HCT116 (cell line): Measurements from ENCODE around the gene ATRN. TPM values are rescaled to one million over a fixed set of nuclear protein-coding genes. Genes with fewer than 3 reads are reported as not detected.

ENCODE experiments used
- ATAC-seq: fragments of 200-7000 bp; cut with Tn5 transposase; 2 replicates; pipeline ENCODE4 v1.9.1; 2020; ENCODE audit warnings: mild to moderate bottlenecking, moderate library complexity
- BruUV-seq: library from RNA; stranded (reverse); fragments of 400-500 nt; replicated peaks from 2 replicates; lab custom pipeline; 2021; lab: Mats Ljungman, UMichigan
- CTCF ChIA-PET: fragments of 300-600 bp; sonication (Branson Sonifier 250); formaldehyde crosslinking; loops from one replicate; lab custom pipeline; 2021; ENCODE audit warnings: antibody characterized with exemption; lab: Charles Lee
- POLR2A ChIA-PET: fragments of 300-600, 350-600 bp; sonication (Branson Sonifier 250); formaldehyde crosslinking; loops from one replicate; lab custom pipeline; 2021; ENCODE audit warnings: antibody characterized with exemption; lab: Charles Lee
- RAD21 ChIA-PET, 2 experiments: fragments of 300-600 bp; sonication (Branson Sonifier 250); formaldehyde crosslinking; loops; one replicate each; lab custom pipeline; 2023; ENCODE audit warnings: low total read pairs in 2 of 2; ENCODE audit not compliant: uncharacterized antibody in 2 of 2, unreplicated experiment in 2 of 2, low non-redundant PET in 1 of 2; lab: Charles Lee
- DNase-seq: peaks from one replicate; pipeline ENCODE4 v3.0.0-alpha.2; 2010; ENCODE audit warnings: low read depth, low spot score
- H2AFZ ChIP-seq: fragments of 200-600 bp; shearing (Covaris generic), sonication (generic); 2 replicates; pipeline ENCODE4 v1.6.1; 2017; ENCODE audit warnings: low read depth, mixed run types, mixed read lengths, antibody characterized with exemption, low read length; ENCODE audit not compliant: poor library complexity, severe bottlenecking
- H3K27ac ChIP-seq: 2 replicates; pipeline ENCODE4 v1.5.1; 2012; ENCODE audit warnings: low read depth, low read length
- H3K27me3 ChIP-seq: fragments of 200-600 bp; sonication (generic); 2 replicates; pipeline ENCODE4 v1.6.1; 2016; ENCODE audit warnings: mixed run types, low read length, mixed read lengths; ENCODE audit not compliant: insufficient read depth
- H3K36me3 ChIP-seq, 2 experiments: fragments of 200-500 bp in 1 of 2; fragments of 200-600 bp in 1 of 2; sonication (Bioruptor generic) in 1 of 2; sonication (generic) in 1 of 2; 2 replicates each; pipeline versions ENCODE4 v1.5.1 to v1.6.1; 2014 to 2016; ENCODE audit warnings: low read length in 2 of 2, inconsistent platforms in 1 of 2, mixed read lengths in 1 of 2, mixed run types in 1 of 2; ENCODE audit not compliant: insufficient read depth in 2 of 2, control insufficient read depth in 1 of 2
- H3K4me1 ChIP-seq, 2 experiments: fragments of 200-600 bp in 1 of 2; sonication (generic) in 1 of 2; 2 replicates each; pipeline versions ENCODE4 v1.5.1 to v1.6.1; 2012 to 2017; ENCODE audit warnings: low read length in 2 of 2, inconsistent platforms in 1 of 2, mild to moderate bottlenecking in 1 of 2, mixed read lengths in 1 of 2, mixed run types in 1 of 2, moderate library complexity in 1 of 2; ENCODE audit not compliant: insufficient read depth in 2 of 2, control insufficient read depth in 1 of 2
- H3K4me2 ChIP-seq: fragments of 200-600 bp; sonication (generic); 2 replicates; pipeline ENCODE4 v1.6.1; 2017; ENCODE audit warnings: mixed run types, low read length, mixed read lengths
- H3K4me3 ChIP-seq, 2 experiments: fragments of 200-600 bp in 1 of 2; sonication (generic) in 1 of 2; replicated peaks in 1 of 2; 2 replicates each; pipeline ENCODE4 v1.5.1; 2011 to 2016; ENCODE audit warnings: low read length in 2 of 2, control low read depth in 1 of 2, low read depth in 1 of 2, mild to moderate bottlenecking in 1 of 2, mixed read lengths in 1 of 2, mixed run types in 1 of 2
- H3K79me2 ChIP-seq: fragments of 200-600 bp; sonication (generic); 2 replicates; pipeline ENCODE4 v1.6.1; 2017; ENCODE audit warnings: mild to moderate bottlenecking, mixed run types, low read length, moderate library complexity, mixed read lengths; ENCODE audit not compliant: insufficient read depth
- H3K9ac ChIP-seq: fragments of 200-600 bp; sonication (generic); 2 replicates; pipeline ENCODE4 v1.6.1; 2016; ENCODE audit warnings: low read length, mixed read lengths
- H3K9me2 ChIP-seq: fragments of 200-600 bp; sonication (generic), shearing (Covaris generic); 2 replicates; pipeline ENCODE4 v1.6.1; 2017; ENCODE audit warnings: mixed run types, mild to moderate bottlenecking, moderate library complexity; ENCODE audit not compliant: insufficient read depth
- H3K9me3 ChIP-seq, 2 experiments: fragments of 200-500 bp in 1 of 2; fragments of 200-600 bp in 1 of 2; sonication (Bioruptor generic) in 1 of 2; sonication (generic) in 1 of 2; 2 replicates each; pipeline ENCODE4 v1.6.1; 2014 to 2017; ENCODE audit warnings: low read length in 2 of 2, mixed read lengths in 2 of 2, inconsistent platforms in 1 of 2, low read depth in 1 of 2, mild to moderate bottlenecking in 1 of 2, mixed run types in 1 of 2, moderate library complexity in 1 of 2; ENCODE audit not compliant: control insufficient read depth in 1 of 2, insufficient read depth in 1 of 2
- H4K20me1 ChIP-seq: fragments of 200-600 bp; sonication (generic), shearing (Covaris generic); 2 replicates; pipeline ENCODE4 v1.6.1; 2017; ENCODE audit warnings: mixed run types, mild to moderate bottlenecking, moderate library complexity; ENCODE audit not compliant: insufficient read depth
- CEBPB ChIP-seq: IDR thresholded peaks from 2 replicates; pipeline ENCODE4 v1.6.1; 2012; ENCODE audit warnings: low read depth
- EGR1 ChIP-seq: IDR thresholded peaks from 2 replicates; pipeline ENCODE4 v1.6.1; 2012; ENCODE audit warnings: low read depth
- EZH2phosphoT487 ChIP-seq: fragments of 200-600 bp; IDR thresholded peaks from 2 replicates; pipeline ENCODE4 v1.6.1; 2018; ENCODE audit warnings: antibody characterized with exemption, borderline replicate concordance
- FOSL1 ChIP-seq: IDR thresholded peaks from 2 replicates; pipeline ENCODE4 v1.6.1; 2012; ENCODE audit warnings: low read depth
- POLR2A ChIP-seq: IDR thresholded peaks from 2 replicates; pipeline ENCODE4 v1.7.0; 2011; ENCODE audit warnings: borderline replicate concordance; ENCODE audit not compliant: insufficient read depth, insufficient read length; ENCODE audit errors: extremely low read depth
- POLR2AphosphoS5 ChIP-seq: IDR thresholded peaks from 2 replicates; pipeline ENCODE4 v1.6.1; 2011; ENCODE audit warnings: mild to moderate bottlenecking, low read depth, low read length, moderate library complexity
- RAD21 ChIP-seq: IDR thresholded peaks from 2 replicates; pipeline ENCODE4 v1.6.1; 2012; ENCODE audit warnings: low read depth, mild to moderate bottlenecking
- SIN3A ChIP-seq: IDR thresholded peaks from 2 replicates; pipeline ENCODE4 v1.6.1; 2012; ENCODE audit warnings: low read depth
- SRF ChIP-seq: IDR thresholded peaks from 2 replicates; pipeline ENCODE4 v1.6.1; 2012; ENCODE audit warnings: low read depth
- TCF7L2 ChIP-seq: IDR thresholded peaks from 2 replicates; pipeline ENCODE4 v1.7.0; 2011; ENCODE audit warnings: borderline replicate concordance, inconsistent platforms; ENCODE audit not compliant: insufficient read depth, insufficient read length; ENCODE audit errors: extremely low read depth
- ZFX ChIP-seq: fragments of 450-650 bp; IDR thresholded peaks from 2 replicates; pipeline ENCODE4 v1.6.1; 2017
- intact Hi-C: fragments of 100-400 bp; cut with micrococcal nuclease; formaldehyde crosslinking; loops from 2 replicates; pipeline ENCODE4 v1.10.0; 2022
- total RNA-seq: library from RNA; stranded (reverse); gene quantifications from one replicate; pipeline ENCODE4 v1.2.1, GENCODE V29; 2021; ENCODE audit not compliant: unreplicated experiment
- TF ChIP-seq, protein P1 (sequence below), 3 experiments: fragments of 200-600 bp in 1 of 3; sonication (generic) in 1 of 3; IDR thresholded peaks in 2 of 3; conservative IDR thresholded peaks in 1 of 3; 2 replicates each; pipeline ENCODE4 v1.5.1; 2012 to 2017; ENCODE audit warnings: low read depth in 2 of 3, low read length in 2 of 3, antibody characterized with exemption in 1 of 3, borderline replicate concordance in 1 of 3, control low read depth in 1 of 3, mild to moderate bottlenecking in 1 of 3, mixed read lengths in 1 of 3, mixed run types in 1 of 3, moderate library complexity in 1 of 3; ENCODE audit not compliant: insufficient read depth in 1 of 3
- TF ChIP-seq, protein P2 (sequence below): IDR thresholded peaks from 2 replicates; pipeline ENCODE4 v1.6.1; 2012
- TF ChIP-seq, protein P3 (sequence below): IDR thresholded peaks from 2 replicates; pipeline ENCODE4 v1.6.1; 2012

Gene ATRN
- total RNA-seq, 1 experiment from 2014 or later = 24.4 TPM

DNA sequence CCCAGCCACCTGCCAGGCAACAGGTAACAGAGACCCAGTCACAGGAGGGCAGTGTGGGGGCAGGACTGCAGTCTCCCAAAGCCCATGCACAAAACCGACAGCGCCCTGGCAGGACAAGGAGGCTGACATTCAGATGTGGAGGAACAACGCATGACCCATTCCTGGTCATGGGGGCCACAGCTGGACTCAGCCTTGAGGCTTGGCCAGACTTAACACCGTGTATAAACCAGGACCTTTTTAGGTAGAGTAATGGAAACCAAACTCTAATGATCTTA lies 184.2 kb downstream of the ATRN start:
- no peaks in the 10 kb centered on the region for H3K36me3 ChIP-seq
- no peaks in the 10 kb centered on the region for H3K27me3 ChIP-seq
- no peaks in the 10 kb centered on the region for H3K9me3 ChIP-seq
- H3K4me2 ChIP-seq = no peak overlapping the region
- H3K9ac ChIP-seq = no peak overlapping the region
- intact Hi-C loops = no loop called here
- H3K79me2 ChIP-seq = no peaks in the 10 kb centered on the region
- no peak overlapping the region for H3K4me3 ChIP-seq
- H3K27ac ChIP-seq = no peak overlapping the region
- no peaks in the 10 kb centered on the region for H3K9me2 ChIP-seq
- TF ChIP-seq SRF (no peak), FOSL1 (no peak), SIN3A (no peak), EZH2phosphoT487 (no peak), RAD21 (no peak), CEBPB (no peak), TCF7L2 (no peak)
- TF ChIP-seq, protein P1, sequence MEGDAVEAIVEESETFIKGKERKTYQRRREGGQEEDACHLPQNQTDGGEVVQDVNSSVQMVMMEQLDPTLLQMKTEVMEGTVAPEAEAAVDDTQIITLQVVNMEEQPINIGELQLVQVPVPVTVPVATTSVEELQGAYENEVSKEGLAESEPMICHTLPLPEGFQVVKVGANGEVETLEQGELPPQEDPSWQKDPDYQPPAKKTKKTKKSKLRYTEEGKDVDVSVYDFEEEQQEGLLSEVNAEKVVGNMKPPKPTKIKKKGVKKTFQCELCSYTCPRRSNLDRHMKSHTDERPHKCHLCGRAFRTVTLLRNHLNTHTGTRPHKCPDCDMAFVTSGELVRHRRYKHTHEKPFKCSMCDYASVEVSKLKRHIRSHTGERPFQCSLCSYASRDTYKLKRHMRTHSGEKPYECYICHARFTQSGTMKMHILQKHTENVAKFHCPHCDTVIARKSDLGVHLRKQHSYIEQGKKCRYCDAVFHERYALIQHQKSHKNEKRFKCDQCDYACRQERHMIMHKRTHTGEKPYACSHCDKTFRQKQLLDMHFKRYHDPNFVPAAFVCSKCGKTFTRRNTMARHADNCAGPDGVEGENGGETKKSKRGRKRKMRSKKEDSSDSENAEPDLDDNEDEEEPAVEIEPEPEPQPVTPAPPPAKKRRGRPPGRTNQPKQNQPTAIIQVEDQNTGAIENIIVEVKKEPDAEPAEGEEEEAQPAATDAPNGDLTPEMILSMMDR (IDR thresholded peaks at IDR 0.05 in 2 of 3, conservative IDR thresholded peaks at IDR 0.05 in 1 of 3; ENCODE audit: borderline replicate concordance in 1 of 3, insufficient read depth in 1 of 3, low read depth in 2 of 3, low read length in 2 of 3) = no peak
- TF ChIP-seq, all 23 proteins: peak for 0
- DNase-seq = no peak
- no peak for ATAC-seq
- no peaks in the 10 kb centered on the region for H3K4me1 ChIP-seq
- POLR2A ChIA-PET = no interaction called here
- H2AFZ ChIP-seq = no peak overlapping the region
- no peaks in the 10 kb centered on the region for H4K20me1 ChIP-seq
- RAD21 ChIA-PET = no interaction called here
- BruUV-seq = no TSS peak
- CTCF ChIA-PET = no interaction called here

DNA sequence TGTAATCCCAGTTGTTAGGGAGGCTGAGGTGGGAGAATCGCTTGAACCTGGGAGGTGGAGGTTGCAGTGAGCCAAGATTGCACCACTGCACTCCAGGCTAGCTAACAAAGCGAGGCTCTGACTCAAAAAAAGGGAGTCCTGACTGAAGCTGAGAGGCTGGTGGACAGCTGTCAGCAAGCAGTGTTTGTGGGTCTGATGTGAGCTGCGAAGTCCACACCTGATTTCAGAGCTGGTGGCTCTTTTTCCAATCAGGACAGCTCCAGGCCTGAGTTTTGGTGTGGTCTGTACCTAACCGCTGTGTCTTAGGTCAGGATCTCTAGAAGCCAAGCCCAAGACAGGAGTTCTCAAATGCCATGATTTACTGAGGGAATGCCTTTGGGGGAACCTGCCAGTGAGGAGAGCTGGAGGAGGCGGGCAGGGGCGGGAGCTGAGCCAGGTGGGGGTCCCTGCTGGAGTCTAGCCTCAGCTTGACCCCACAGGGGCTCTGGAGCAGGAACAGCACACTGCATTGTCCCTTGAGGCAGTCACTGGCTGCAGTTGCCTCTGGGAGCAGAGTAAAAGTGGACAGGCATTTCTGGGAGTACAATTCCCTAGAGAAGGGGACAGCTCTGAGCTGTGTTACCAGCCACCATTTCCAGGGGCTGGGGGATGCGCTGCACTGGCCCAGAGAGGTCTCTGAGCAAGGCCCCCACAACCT lies 187.3 kb downstream of the ATRN start:
- POLR2A ChIA-PET = no interaction called here
- TF ChIP-seq, protein P2, sequence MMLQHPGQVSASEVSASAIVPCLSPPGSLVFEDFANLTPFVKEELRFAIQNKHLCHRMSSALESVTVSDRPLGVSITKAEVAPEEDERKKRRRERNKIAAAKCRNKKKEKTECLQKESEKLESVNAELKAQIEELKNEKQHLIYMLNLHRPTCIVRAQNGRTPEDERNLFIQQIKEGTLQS = no peak
- no peak for TF ChIP-seq FOSL1
- TF ChIP-seq POLR2A = no peak
- TF ChIP-seq CEBPB = no peak
- no peak for TF ChIP-seq EZH2phosphoT487
- TF ChIP-seq, protein P3, sequence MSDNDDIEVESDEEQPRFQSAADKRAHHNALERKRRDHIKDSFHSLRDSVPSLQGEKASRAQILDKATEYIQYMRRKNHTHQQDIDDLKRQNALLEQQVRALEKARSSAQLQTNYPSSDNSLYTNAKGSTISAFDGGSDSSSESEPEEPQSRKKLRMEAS = no peak
- no peak for TF ChIP-seq ZFX
- no peak for TF ChIP-seq POLR2AphosphoS5
- TF ChIP-seq SIN3A = no peak
- no peak for TF ChIP-seq EGR1
- TF ChIP-seq, protein P1 (IDR thresholded peaks at IDR 0.05 in 2 of 3, conservative IDR thresholded peaks at IDR 0.05 in 1 of 3; ENCODE audit: borderline replicate concordance in 1 of 3, insufficient read depth in 1 of 3, low read depth in 2 of 3, low read length in 2 of 3) = no peak

More for the DNA sequence above, 187.3 kb downstream of the ATRN start:
- H2AFZ ChIP-seq = no peak overlapping the region
- no peak overlapping the region for H3K27ac ChIP-seq
- no peak for DNase-seq
- ATAC-seq = no peak
- H3K4me2 ChIP-seq = no peak overlapping the region
- CTCF ChIA-PET = no interaction called here
- H3K9me2 ChIP-seq = no peaks in the 10 kb centered on the region
- H3K4me3 ChIP-seq = no peak overlapping the region
- BruUV-seq = no TSS peak
- no peak overlapping the region for H3K9ac ChIP-seq
- RAD21 ChIA-PET = no interaction called here
- intact Hi-C loops = no loop called here
- no peaks in the 10 kb centered on the region; a peak in 1 of 4 replicates for H3K9me3 ChIP-seq
- no peaks in the 10 kb centered on the region for H3K4me1 ChIP-seq
- H3K36me3 ChIP-seq = no peaks in the 10 kb centered on the region
- no peaks in the 10 kb centered on the region for H4K20me1 ChIP-seq
- no peaks in the 10 kb centered on the region for H3K27me3 ChIP-seq
- H3K79me2 ChIP-seq = no peaks in the 10 kb centered on the region
